ENCODE measurements around the gene POLR1D.

POLR1D gene

DNA sequence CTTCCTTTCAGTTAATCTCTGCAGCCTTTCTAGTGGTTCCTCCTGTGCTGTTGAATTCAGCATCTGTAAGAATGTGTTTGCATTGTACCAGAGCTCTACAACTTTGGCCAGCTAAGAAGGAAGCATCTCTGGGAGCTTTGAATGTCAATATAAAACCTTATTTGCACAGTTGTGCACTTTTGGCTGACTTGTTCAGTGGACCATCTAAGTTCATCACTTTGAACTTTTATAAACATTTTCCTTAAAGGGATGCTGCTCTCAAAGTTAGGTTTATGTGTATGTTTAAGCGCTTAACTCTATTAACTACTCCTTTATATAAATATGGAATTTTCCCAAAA is 15.6 kb downstream of the POLR1D start:
- FAIRE-seq (no peak), DNase-seq (ENCODE audit: insufficient read length, low spot score) (no peak)

- no peak for DNase-seq (ENCODE audit: insufficient read length, low spot score)
- no peak for FAIRE-seq
Observed at GRCh38 chr13:27638001-27638400, 16.3 kb downstream of the POLR1D start.

GRCh38 chr13:27638521-27638920 is 16.8 kb downstream of the POLR1D start:
- FAIRE-seq (peak; percentile 58), DNase-seq (ENCODE audit: insufficient read length, low spot score) (no peak)

GRCh38 chr13:27639186-27639585 is 17.5 kb downstream of the POLR1D start:
- FAIRE-seq: no peak
- DNase-seq (ENCODE audit: insufficient read length, low spot score): no peak

DNA sequence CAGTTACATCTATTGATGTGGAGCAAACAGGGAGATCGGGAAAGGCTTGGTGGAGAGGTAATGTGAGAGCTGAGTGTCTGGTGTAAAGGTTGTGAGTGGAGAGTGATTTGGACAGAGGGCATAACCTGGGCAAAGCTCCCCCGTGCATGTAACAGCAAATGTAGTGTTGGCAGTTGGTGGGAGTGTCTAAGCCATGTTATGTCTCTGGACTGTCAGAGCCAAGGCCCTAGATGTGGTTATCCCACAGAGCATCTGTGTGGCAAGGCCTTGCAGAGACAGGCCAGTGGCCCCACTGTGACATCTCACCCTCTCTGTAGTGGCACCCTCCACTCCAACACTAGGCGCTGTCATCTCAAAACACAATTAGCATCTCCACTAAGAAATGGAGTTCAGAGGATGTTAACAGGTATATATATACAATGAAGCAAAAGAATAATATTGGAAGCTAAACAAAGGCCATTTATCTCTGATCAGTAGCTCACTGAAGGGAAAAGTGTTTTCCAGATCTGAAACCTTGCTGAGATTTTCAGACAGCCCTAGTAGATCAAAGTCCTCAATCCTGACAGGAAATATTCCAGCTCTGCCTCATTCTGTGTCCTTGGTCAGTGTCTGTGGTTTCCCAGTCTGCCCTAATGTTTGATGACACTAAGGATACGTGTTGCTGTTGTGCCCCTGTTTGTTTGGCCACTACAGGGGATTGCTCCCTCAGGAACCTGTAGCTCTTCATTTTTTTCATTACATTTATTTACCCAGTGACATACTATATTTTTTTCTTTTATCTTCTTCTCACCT is 20.2 kb downstream of the POLR1D start:
- FAIRE-seq: no peak
- no peak for DNase-seq (ENCODE audit: insufficient read length, low spot score)

DNA sequence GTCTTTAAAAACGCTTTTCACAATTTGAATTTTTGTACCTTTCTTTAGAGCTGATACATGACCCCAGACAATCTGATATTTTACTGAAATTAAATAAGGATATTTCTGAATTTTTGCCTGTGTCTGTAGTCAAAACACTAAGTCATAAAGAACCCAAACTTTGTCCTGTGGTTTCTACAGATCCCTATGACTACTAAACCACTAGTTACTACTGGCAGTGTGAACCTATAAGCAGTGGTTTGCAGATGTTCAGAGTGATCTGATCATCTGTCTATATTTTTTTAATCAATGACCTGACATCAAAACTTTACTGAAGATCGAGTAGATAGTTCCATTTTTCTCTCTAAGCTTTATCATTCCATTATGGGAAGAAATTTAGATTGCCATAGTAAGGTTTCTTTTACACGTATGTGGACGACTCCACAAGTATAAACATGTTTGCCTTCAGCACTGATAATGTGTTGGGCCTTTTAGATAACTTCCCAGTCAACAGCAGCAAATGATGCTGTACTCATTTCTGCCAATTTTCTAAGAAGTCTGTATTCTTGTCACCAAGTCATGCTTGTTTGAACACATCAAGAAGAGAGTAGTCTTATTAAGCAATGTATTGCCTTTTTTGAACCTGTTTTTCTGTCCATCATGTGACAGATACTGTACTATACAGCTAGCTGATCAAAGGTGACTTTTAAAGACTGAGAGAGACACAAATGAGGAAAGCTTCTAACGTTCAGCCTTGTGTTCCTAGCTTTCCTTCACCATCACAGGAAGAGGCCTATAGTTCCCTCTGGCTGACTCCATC is 21.8 kb downstream of the POLR1D start:
- FAIRE-seq (no peak), DNase-seq (ENCODE audit: insufficient read length, low spot score) (no peak)

- DNase-seq (ENCODE audit: insufficient read length, low spot score) (no peak), FAIRE-seq (no peak)
Observed at GRCh38 chr13:27644302-27644701, 22.6 kb downstream of the POLR1D start.

- no peak for DNase-seq (ENCODE audit: insufficient read length, low spot score)
- no peak for FAIRE-seq
Observed at GRCh38 chr13:27650312-27650711, 28.6 kb downstream of the POLR1D start.

GRCh38 chr13:27654059-27654458 is 32.4 kb downstream of the POLR1D start:
- DNase-seq (ENCODE audit: insufficient read length, low spot score): no peak
- FAIRE-seq: no peak

DNA sequence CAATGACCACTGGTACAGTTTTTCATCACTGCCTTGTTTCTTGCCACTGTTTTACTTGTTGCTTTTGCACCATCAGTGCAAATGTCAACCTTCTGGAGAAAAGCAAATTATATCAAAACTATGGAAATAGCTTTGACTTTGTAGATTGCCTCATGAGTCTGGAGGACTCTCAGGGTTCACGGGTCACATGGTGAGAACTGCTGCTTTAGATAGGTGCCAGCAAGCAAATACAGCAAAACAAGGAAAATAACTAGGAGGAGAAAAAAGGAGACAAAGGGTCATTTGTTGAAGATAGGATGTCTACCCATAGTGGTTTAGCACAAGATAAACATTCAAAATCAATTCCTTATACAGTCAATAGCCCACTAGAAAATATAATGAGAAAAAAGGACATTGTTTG is 33.1 kb downstream of the POLR1D start:
- FAIRE-seq: peak; percentile 52

GRCh38 chr13:27657724-27658123 is 36.0 kb downstream of the POLR1D start:
- FAIRE-seq: no peak

More for the DNA sequence above, 33.1 kb downstream of the POLR1D start:
- no peak for DNase-seq (ENCODE audit: insufficient read length, low spot score)

GRCh38 chr13:27658546-27658945 is 36.9 kb downstream of the POLR1D start:
- FAIRE-seq (no peak), DNase-seq (ENCODE audit: insufficient read length, low spot score) (no peak)

More at GRCh38 chr13:27657724-27658123, 36.0 kb downstream of the POLR1D start:
- no peak for DNase-seq (ENCODE audit: insufficient read length, low spot score)

DNA sequence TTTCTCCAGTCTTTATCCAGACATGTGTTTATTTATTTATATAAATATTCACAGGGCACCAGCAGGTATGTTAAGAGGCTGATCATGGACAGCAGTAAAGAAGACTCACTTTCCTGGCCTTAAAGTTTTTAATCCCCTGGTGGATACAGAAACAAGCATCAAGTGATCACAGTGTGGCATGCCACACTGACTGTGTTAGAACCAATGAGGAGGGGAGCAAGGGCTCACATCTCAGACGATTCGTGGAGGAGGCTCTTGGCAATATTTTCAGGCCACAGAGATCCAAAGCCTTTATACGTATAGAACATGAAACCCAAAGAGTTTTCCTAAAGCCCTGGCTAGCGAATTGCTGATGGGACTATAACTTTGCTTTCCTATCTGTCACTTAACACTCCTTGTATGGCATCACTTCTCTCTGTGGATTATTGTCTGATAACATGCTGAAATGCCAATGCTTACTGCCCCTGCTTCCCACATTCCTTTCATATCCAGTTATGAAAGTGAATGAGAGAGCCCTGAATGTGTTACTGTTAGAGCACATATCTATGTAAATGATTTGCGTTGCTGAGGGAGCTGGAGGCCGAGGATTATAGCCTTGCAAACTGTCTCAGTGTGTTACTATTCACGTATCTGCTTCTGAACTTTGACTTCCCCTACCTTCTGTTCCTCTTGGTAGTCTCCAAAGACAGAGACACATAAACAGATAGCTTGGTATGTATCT is 37.6 kb downstream of the POLR1D start:
- DNase-seq (ENCODE audit: insufficient read length, low spot score) (no peak), FAIRE-seq (no peak)

DNA sequence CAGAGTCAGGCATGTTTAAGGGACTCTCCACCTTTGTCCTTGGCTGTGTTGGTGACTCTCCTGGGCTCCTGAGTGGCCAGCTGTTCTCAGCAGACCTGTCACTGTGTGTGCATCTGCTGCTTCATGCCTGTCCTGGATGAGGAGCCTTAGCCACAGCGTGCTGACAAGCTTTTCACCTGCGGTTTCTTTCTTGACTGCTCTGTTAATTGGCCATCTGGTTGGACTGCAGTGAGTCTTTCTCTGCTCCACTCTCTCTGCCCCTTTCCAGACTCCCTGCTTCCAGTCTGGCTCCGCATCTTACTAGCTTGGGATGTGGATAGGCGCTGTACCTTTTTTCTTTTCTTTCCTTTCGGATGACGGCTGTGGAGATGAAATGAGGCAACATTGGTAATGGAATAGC is 38.8 kb downstream of the POLR1D start:
- DNase-seq (ENCODE audit: insufficient read length, low spot score): no peak
- FAIRE-seq: no peak

DNA sequence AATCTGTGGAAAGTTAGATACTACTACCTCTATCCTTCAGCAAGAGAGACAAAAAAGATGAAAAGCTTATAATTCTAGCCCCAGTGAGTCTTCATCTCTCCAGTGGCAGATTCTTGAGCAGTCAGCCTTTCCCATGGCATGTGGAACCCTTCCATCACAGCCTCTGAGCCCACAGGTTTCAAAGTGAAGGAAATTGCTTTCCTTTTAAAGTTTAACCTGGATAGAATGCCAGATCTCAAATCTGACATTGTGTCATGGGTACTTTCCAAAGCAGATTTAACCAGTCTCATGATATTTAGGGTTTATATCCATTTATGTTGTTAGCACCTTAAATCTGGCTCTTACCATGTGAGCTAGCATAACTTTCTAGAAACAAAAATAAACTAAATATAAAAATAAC is 39.3 kb downstream of the POLR1D start:
- no peak for DNase-seq (ENCODE audit: insufficient read length, low spot score)
- FAIRE-seq: no peak

GRCh38 chr13:27662738-27663470 is 41.2 kb downstream of the POLR1D start:
- no peak for FAIRE-seq
- DNase-seq (ENCODE audit: insufficient read length, low spot score): no peak

GRCh38 chr13:27663947-27664346 is 42.3 kb downstream of the POLR1D start:
- DNase-seq (ENCODE audit: insufficient read length, low spot score): no peak
- no peak for FAIRE-seq

GRCh38 chr13:27665333-27665732 is 43.6 kb downstream of the POLR1D start:
- FAIRE-seq (no peak), DNase-seq (ENCODE audit: insufficient read length, low spot score) (no peak)

GRCh38 chr13:27665761-27666160 is 44.1 kb downstream of the POLR1D start:
- DNase-seq (ENCODE audit: insufficient read length, low spot score) (no peak), FAIRE-seq (no peak)

DNA sequence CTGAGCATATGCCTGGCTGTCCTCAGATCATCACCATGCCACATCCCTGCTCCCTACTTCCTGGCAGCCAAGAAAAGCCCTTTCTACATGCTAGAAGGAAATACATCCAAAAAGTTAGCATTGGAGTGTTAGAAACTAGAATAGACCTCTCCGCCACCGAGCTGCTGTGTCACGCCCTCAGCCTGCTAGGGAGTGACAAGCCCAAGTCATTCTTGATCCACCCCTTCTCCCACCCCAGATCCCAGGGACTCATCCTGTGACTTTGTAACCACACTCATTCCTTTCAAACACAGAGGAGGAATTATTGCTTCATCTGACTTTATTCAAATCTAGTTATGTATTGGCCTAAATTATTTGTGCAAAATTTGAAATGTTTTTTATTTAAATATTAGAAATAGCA is 45.3 kb downstream of the POLR1D start:
- no peak for DNase-seq (ENCODE audit: insufficient read length, low spot score)
- FAIRE-seq: no peak

DNA sequence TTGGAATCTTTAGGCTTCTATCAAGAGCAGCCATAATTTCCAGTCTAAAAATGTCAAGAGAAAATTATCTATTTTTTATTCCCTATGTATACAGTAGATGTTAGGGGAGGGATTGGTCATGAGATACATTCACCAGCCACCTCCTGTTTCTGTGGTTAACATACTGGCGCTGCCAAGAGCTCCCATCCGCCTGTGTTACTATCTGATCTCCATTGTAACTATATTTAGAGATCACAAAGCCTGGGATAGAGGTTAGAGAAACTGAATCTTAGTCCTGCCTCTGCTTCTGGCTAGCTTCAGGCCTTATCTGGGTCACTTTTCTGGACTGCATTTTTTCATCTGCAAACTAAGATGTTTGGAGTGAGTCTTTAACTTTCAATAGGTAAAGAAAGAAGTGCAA is 46.3 kb downstream of the POLR1D start:
- FAIRE-seq: no peak
- DNase-seq (ENCODE audit: insufficient read length, low spot score): no peak

Data from GM19239 (cell line).